K562 (cell line): Measurements from ENCODE around the gene BIVM. TPM values are rescaled to one million over a fixed set of nuclear protein-coding genes. Genes with fewer than 3 reads are reported as not detected.

Experiments used
- ATAC-seq: fragments of 200-7000 bp; cut with Tn5 transposase; 3 replicates; pipeline ENCODE4 v1.9.1; 2020; ENCODE audit warnings: moderate library complexity
- BruUV-seq: library from RNA; stranded (reverse); fragments of 400-500 nt; replicated peaks from 2 replicates; lab custom pipeline; 2021; lab: Mats Ljungman, UMichigan
- CTCF ChIA-PET: fragments of 300-600 bp; formaldehyde crosslinking; extraction: SDS; loops from one replicate; lab custom pipeline; 2021; ENCODE audit warnings: low intra/inter-chr PET ratio; lab: Yijun Ruan, JAX
- POLR2A ChIA-PET: fragments of 300-600, 350-650 bp; sonication (Branson Sonifier 250); formaldehyde crosslinking; extraction: SDS; loops from one replicate; lab custom pipeline; 2021; ENCODE audit warnings: antibody characterized with exemption, inconsistent platforms; lab: Yijun Ruan, JAX
- DNase-seq, 4 experiments: peaks; one replicate each; pipeline versions ENCODE4 v3.0.0 to v3.0.0-alpha.2; 2011 to 2018; ENCODE audit warnings: low spot score in 3 of 4, mixed read lengths in 3 of 4; ENCODE audit errors: extremely low read depth in 1 of 4
- FAIRE-seq: peaks from 2 replicates; lab custom pipeline; 2011; peaks lifted over from hg19 to GRCh38; lab: Jason Lieb, UNC
- H2AFZ ChIP-seq: 2 replicates; pipeline ENCODE4 v1.6.0; 2011; ENCODE audit warnings: low read depth, low read length, control low read depth, inconsistent platforms
- H3K27ac ChIP-seq: fragments of 200-600 bp; 3 replicates; pipeline ENCODE4 v1.8.0; 2011; ENCODE audit warnings: low read depth, mild to moderate bottlenecking, control low read depth, inconsistent platforms, low read length, moderate library complexity, mixed read lengths; ENCODE audit errors: extremely low read depth
- H3K27me3 ChIP-seq, 2 experiments: fragments of 300-600 bp in 1 of 2; 2 replicates in 1 of 2; 3 replicates in 1 of 2; pipeline versions ENCODE4 v1.6.0 to v1.8.0; 2011; ENCODE audit warnings: inconsistent platforms in 2 of 2, low read length in 2 of 2, mild to moderate bottlenecking in 1 of 2, mixed read lengths in 1 of 2, moderate library complexity in 1 of 2; ENCODE audit not compliant: control insufficient read depth in 2 of 2, insufficient read depth in 2 of 2
- H3K36me3 ChIP-seq: fragments of 300-600 bp; 3 replicates; pipeline ENCODE4 v1.8.0; 2011; ENCODE audit warnings: mild to moderate bottlenecking, low read length, inconsistent platforms; ENCODE audit not compliant: control insufficient read depth, insufficient read depth
- H3K4me1 ChIP-seq, 2 experiments: fragments of 200-600 bp in 1 of 2; replicated peaks in 1 of 2; 2 replicates in 1 of 2; 3 replicates in 1 of 2; pipeline versions ENCODE4 v1.5.1 to v1.8.0; 2011; ENCODE audit warnings: inconsistent platforms in 2 of 2, low read length in 2 of 2, mild to moderate bottlenecking in 1 of 2, mixed read lengths in 1 of 2, moderate library complexity in 1 of 2; ENCODE audit not compliant: control insufficient read depth in 2 of 2, insufficient read depth in 2 of 2
- H3K4me2 ChIP-seq: 2 replicates; pipeline ENCODE4 v1.6.1; 2011; ENCODE audit warnings: low read length, control low read depth, inconsistent platforms, mixed read lengths; ENCODE audit not compliant: insufficient read depth
- H3K4me3 ChIP-seq: fragments of 200-600 bp; sonication (generic), shearing (Covaris generic); 2 replicates; pipeline ENCODE4 v1.5.1; 2016; ENCODE audit warnings: control low read depth, inconsistent platforms
- H3K79me2 ChIP-seq: fragments of 200-600 bp; 3 replicates; pipeline ENCODE4 v1.8.0; 2011; ENCODE audit warnings: low read length, inconsistent platforms; ENCODE audit not compliant: control insufficient read depth, insufficient read depth
- H3K9ac ChIP-seq, 2 experiments: 2 replicates each; pipeline versions ENCODE4 v1.6.0 to v1.6.1; 2011; ENCODE audit warnings: low read depth in 2 of 2, low read length in 2 of 2, control low read depth in 1 of 2, inconsistent platforms in 1 of 2, mild to moderate bottlenecking in 1 of 2, mixed read lengths in 1 of 2; ENCODE audit not compliant: insufficient read depth in 1 of 2
- H3K9me1 ChIP-seq: one replicate; pipeline ENCODE4 v1.6.0; 2011; ENCODE audit warnings: inconsistent platforms, mild to moderate bottlenecking, low read length, moderate library complexity; ENCODE audit not compliant: control insufficient read depth, insufficient read depth
- H3K9me3 ChIP-seq: replicated peaks from 2 replicates; pipeline ENCODE4 v1.5.1; 2011; ENCODE audit warnings: low read depth, low read length, inconsistent platforms; ENCODE audit not compliant: control insufficient read depth, insufficient read depth
- H4K20me1 ChIP-seq: replicated peaks from 2 replicates; pipeline ENCODE4 v1.6.1; 2011; ENCODE audit warnings: low read length, inconsistent platforms, mixed read lengths; ENCODE audit not compliant: control insufficient read depth, insufficient read depth
- LCOR ChIP-seq: sonication (generic); formaldehyde crosslinking; IDR thresholded peaks from 2 replicates; pipeline ENCODE4 v1.8.0; 2022; ENCODE audit warnings: mild to moderate bottlenecking, missing genetic modification reagents
- MECOM ChIP-seq: fragments of 250-450 bp; sonication (Bioruptor Pico); IDR thresholded peaks from 2 replicates; pipeline ENCODE4 v1.8.0; 2022; ENCODE audit warnings: inconsistent platforms
- NFE2 ChIP-seq: IDR thresholded peaks from 2 replicates; pipeline ENCODE4 v1.6.1; 2014; ENCODE audit warnings: antibody characterized with exemption, low read depth
- NFIC ChIP-seq: fragments of 450-650 bp; IDR thresholded peaks from 2 replicates; pipeline ENCODE4 v1.6.1; 2017; ENCODE audit warnings: mild to moderate bottlenecking, inconsistent platforms
- PRPF4 ChIP-seq: fragments of 200-400 bp; formaldehyde crosslinking; IDR thresholded peaks from one replicate; pipeline ENCODE4 v1.6.1; 2017; ENCODE audit warnings: low read length, low read depth, mild to moderate bottlenecking; ENCODE audit not compliant: insufficient read depth, poor library complexity, severe bottlenecking
- RAD51 ChIP-seq: fragments of 450-650 bp; IDR thresholded peaks from 2 replicates; pipeline ENCODE4 v1.7.1; 2016; ENCODE audit warnings: low read depth, mild to moderate bottlenecking, borderline replicate concordance
- THAP12 ChIP-seq: fragments of 250-450 bp; sonication (Bioruptor Pico); IDR thresholded peaks from 2 replicates; pipeline ENCODE4 v1.9.0; 2021; ENCODE audit warnings: mild to moderate bottlenecking, inconsistent platforms
- THRAP3 ChIP-seq: fragments of 450-650 bp; IDR thresholded peaks from 2 replicates; pipeline ENCODE4 v1.6.1; 2016; ENCODE audit warnings: mild to moderate bottlenecking, inconsistent platforms, borderline replicate concordance
- ZBTB11 ChIP-seq, 3 experiments: fragments of 200-800 bp in 1 of 3; fragments of 250-450 bp in 1 of 3; fragments of 450-650 bp in 1 of 3; sonication (Bioruptor Pico) in 1 of 3; sonication (Bioruptor generic) in 1 of 3; formaldehyde crosslinking in 1 of 3; IDR thresholded peaks; 2 replicates each; pipeline versions ENCODE4 v1.6.1 to v1.8.0; 2016 to 2022; ENCODE audit warnings: mild to moderate bottlenecking in 2 of 3, missing genetic modification characterization in 2 of 3, missing compliant biosample characterization in 1 of 3, moderate library complexity in 1 of 3
- ZNF445 ChIP-seq: fragments of 250-450 bp; sonication (Bioruptor Pico); IDR thresholded peaks from 2 replicates; pipeline ENCODE4 v1.4.0; 2020; ENCODE audit warnings: low read depth, mild to moderate bottlenecking, moderate library complexity
- ZNF75A ChIP-seq: fragments of 450-650 bp; formaldehyde crosslinking; IDR thresholded peaks from 2 replicates; pipeline ENCODE4 v1.4.0; 2020; ENCODE audit warnings: mild to moderate bottlenecking
- ZNF79 ChIP-seq: fragments of 250-450 bp; sonication (Bioruptor Pico); IDR thresholded peaks from 2 replicates; pipeline ENCODE4 v1.4.0; 2020; ENCODE audit warnings: low read depth, mild to moderate bottlenecking, moderate library complexity
- WGBS: fragments of 100-300 bp; shearing (Covaris generic); methylation state at CpG from one replicate; pipeline ENCODE4 v1.1.6; 2016; ENCODE audit warnings: low coverage, mixed read lengths; ENCODE audit not compliant: insufficient coverage; ENCODE audit errors: missing lambda C conversion rate; 5-methylcytosine and 5-hydroxymethylcytosine counted together
- in situ Hi-C: fragments of 300-500 bp; cut with MboI; formaldehyde crosslinking; loops from 4 replicates; pipeline ENCODE4 v1.15.0; 2018; ENCODE audit warnings: inconsistent platforms, mixed read lengths
- intact Hi-C: fragments of 100-400 bp; cut with micrococcal nuclease; formaldehyde crosslinking; loops from 2 replicates; pipeline ENCODE4 v1.14.2; 2022
- polyA plus RNA-seq, 8 experiments: library from polyadenylated mRNA; depleted of rRNA in 4 of 8; stranded (reverse) in 5 of 8; unstranded in 3 of 8; fragments of >200 nt; fragmentation: Nextera tagmentation in 2 of 8; fragmentation: Illumina TruSeq in 1 of 8; extraction: Ambion mirVana in 2 of 8; extraction: Trizol in 1 of 8; gene quantifications; 2 replicates each; pipeline versions ENCODE4 v1.2.1 to v1.2.3, GENCODE V29; 2011 to 2014; ENCODE audit warnings: inconsistent platforms in 1 of 8, missing spikeins in 1 of 8
- total RNA-seq, 7 experiments: library from RNA; depleted of rRNA in 6 of 7; stranded (reverse); fragments of >200 nt in 6 of 7; fragmentation: Illumina TruSeq in 2 of 7; extraction: Trizol in 2 of 7; gene quantifications; 2 replicates each; pipeline versions ENCODE4 v1.2.1 to v1.2.3, GENCODE V29; 2011 to 2021; ENCODE audit warnings: low replicate concordance in 1 of 7
- TF ChIP-seq, protein P1 (sequence below): fragments of 200-800 bp; sonication (Bioruptor generic); IDR thresholded peaks from 2 replicates; pipeline ENCODE4 v1.6.1; 2017; ENCODE audit warnings: missing genetic modification characterization, missing compliant biosample characterization

Gene BIVM
- total and polyA plus RNA-seq, 9 of the 15 experiments (the other 6 are each of a cell fraction or from before 2014, with no cell fraction given), result 3.6 to 23.1 (median 16.8) TPM

- under 1% methylated on average over 38 of the region's 49 CpGs for WGBS
- FAIRE-seq, result peak; percentile 99
- Histone ChIP-seq H3K9me1 (no peaks in the 10 kb centered on the region), H3K4me1 (peaks cover 4 to 6% of the 10 kb centered on the region in 2 experiments; a peak in 3 of 5 replicates), H3K4me3 (peak within 1 kb of the TSS; percentile 99), H3K27me3 (no peaks in the 10 kb centered on the region), H3K36me3 (peaks cover under 1% of the 10 kb centered on the region; the same call in 1 of the 3 replicates), H2AFZ (peak within 1 kb of the TSS; percentile 94), H3K79me2 (peaks cover 37% of the 10 kb centered on the region), H3K9me3 (no peaks in the 10 kb centered on the region), H3K4me2 (peak within 1 kb of the TSS; percentile 90), H4K20me1 (no peaks in the 10 kb centered on the region), H3K9ac (peak within 1 kb of the TSS; percentile 88 to 97), H3K27ac (peak within 1 kb of the TSS; percentile 93)
- peak; percentile 69 to 95 (median 72) for DNase-seq
- in situ Hi-C loops (loop anchor here (5.0 kb wide), 1 partner anchor 248 kb away; the partner anchor contains the start of gene TPP2), intact Hi-C loops (loop anchor here (1.0 to 2.0 kb wide), 3 partner anchors 73 to 249 kb away; partner anchors contain the start of genes TEX30 and TPP2)
- ATAC-seq, result peak; percentile 95
- ChIA-PET CTCF (no interaction called here), POLR2A (interaction anchor here (0.6 to 1.2 kb wide), 4 partner anchors 35 to 250 kb away, joined by 3 read pairs; partner anchors contain the start of gene TEX30)
- no TSS peak for BruUV-seq
- TF ChIP-seq THRAP3, result no peak
- no peak for TF ChIP-seq MECOM (CRISPR knock-in tag)
- TF ChIP-seq, protein P1, sequence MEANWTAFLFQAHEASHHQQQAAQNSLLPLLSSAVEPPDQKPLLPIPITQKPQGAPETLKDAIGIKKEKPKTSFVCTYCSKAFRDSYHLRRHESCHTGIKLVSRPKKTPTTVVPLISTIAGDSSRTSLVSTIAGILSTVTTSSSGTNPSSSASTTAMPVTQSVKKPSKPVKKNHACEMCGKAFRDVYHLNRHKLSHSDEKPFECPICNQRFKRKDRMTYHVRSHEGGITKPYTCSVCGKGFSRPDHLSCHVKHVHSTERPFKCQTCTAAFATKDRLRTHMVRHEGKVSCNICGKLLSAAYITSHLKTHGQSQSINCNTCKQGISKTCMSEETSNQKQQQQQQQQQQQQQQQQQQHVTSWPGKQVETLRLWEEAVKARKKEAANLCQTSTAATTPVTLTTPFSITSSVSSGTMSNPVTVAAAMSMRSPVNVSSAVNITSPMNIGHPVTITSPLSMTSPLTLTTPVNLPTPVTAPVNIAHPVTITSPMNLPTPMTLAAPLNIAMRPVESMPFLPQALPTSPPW (CRISPR knock-in tag), result peak; percentile 71
- TF ChIP-seq ZNF445 (CRISPR knock-in tag), result no peak
- TF ChIP-seq ZNF79 (CRISPR knock-in tag), result no peak
- TF ChIP-seq NFIC, result peak; percentile 20; the same call in 1 of the 2 replicates
- no peak for TF ChIP-seq RAD51
- 0 out of 2 replicates have a peak, but pooled peaks have one; percentile 21 for TF ChIP-seq NFE2
- TF ChIP-seq ZNF75A (CRISPR knock-in tag), result no peak
- TF ChIP-seq ZBTB11 (CRISPR knock-in tag; IDR thresholded peaks at IDR 0.05), result peak in 2 of 3 experiments; percentile 31 to 87; a peak in 4 of 6 replicates
- no peak for TF ChIP-seq PRPF4
- peak; percentile 65; the same call in 1 of the 2 replicates for TF ChIP-seq LCOR (CRISPR knock-in tag)
- TF ChIP-seq THAP12 (CRISPR knock-in tag), result no peak
Measured at GRCh38 chr13:102845630-102846260, 46.8 kb downstream of the BIVM start, which contains the start of gene ERCC5. ERCC5 (plus strand) TSS chr13:102846032; CDS start chr13:102846267, 235 bp downstream.
